ENCODE measurements around the gene ARHGEF4. TPM values are rescaled to one million over a fixed set of nuclear protein-coding genes. Genes with fewer than 3 reads are reported as not detected.

ARHGEF4 gene
- total and polyA plus RNA-seq, 10 of the 15 experiments (the other 5 are each of a cell fraction or from before 2014, with no cell fraction given), result 0.02 to 0.24 (median 0.16) TPM; not detected in 6

DNA sequence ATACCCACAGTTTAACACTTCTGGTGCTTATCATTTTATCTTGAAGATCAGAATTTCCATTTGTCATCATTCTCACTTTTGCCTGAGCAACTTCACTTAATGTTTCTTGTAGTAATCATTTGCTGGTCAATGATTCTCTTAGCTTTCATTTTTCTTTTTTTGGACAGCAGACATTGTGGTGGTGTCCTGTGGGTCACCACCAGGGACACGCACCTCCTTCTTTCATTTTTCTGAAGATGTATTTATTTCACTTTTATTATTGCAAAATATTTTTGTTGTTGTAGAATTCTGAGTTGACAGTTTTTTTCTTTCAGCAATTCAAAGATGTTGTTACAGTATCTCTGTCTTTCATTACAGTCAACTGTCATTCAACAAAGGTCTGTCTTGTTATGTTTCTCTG, 172.3 kb downstream of the ARHGEF4 start:
- no TSS peak for BruUV-seq (replicated peaks)
- TF ChIP-seq ZNF622 (IDR thresholded peaks at IDR 0.05) (no peak), SMARCA5 (IDR thresholded peaks at IDR 0.05) (no peak), MYC (IDR thresholded peaks at IDR 0.05; ENCODE audit: insufficient read depth, insufficient read length, insufficient replicate concordance, low read length, severe bottlenecking) (no peak), MEF2A (IDR thresholded peaks at IDR 0.05; ENCODE audit: insufficient read depth, low read depth, low read length) (no peak), BHLHE40 (IDR thresholded peaks at IDR 0.05; ENCODE audit: borderline replicate concordance in 1 of 2, low read depth in 2 of 2, low read length in 1 of 2) (no peak), NFYB (IDR thresholded peaks at IDR 0.05; ENCODE audit: insufficient read depth, low read depth, low read length) (no peak), RELA (IDR thresholded peaks at IDR 0.05; ENCODE audit: borderline replicate concordance, partially characterized antibody) (no peak), TARDBP (IDR thresholded peaks at IDR 0.05; ENCODE audit: borderline replicate concordance) (no peak), HDAC6 (IDR thresholded peaks at IDR 0.05; ENCODE audit: unreplicated experiment) (no peak), ZNF274 (IDR thresholded peaks at IDR 0.05; ENCODE audit: insufficient read depth, insufficient read length) (no peak), EGR1 (IDR thresholded peaks at IDR 0.05; ENCODE audit: borderline replicate concordance in 1 of 2, low read depth in 2 of 2, low read length in 2 of 2) (no peak), MTA2 (IDR thresholded peaks at IDR 0.05; ENCODE audit: low read depth) (no peak)
- TF ChIP-seq, protein P1, sequence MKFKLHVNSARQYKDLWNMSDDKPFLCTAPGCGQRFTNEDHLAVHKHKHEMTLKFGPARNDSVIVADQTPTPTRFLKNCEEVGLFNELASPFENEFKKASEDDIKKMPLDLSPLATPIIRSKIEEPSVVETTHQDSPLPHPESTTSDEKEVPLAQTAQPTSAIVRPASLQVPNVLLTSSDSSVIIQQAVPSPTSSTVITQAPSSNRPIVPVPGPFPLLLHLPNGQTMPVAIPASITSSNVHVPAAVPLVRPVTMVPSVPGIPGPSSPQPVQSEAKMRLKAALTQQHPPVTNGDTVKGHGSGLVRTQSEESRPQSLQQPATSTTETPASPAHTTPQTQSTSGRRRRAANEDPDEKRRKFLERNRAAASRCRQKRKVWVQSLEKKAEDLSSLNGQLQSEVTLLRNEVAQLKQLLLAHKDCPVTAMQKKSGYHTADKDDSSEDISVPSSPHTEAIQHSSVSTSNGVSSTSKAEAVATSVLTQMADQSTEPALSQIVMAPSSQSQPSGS (IDR thresholded peaks at IDR 0.05; ENCODE audit: low read length), result no peak
- SMC1A ChIA-PET (ENCODE audit: uncharacterized antibody, unreplicated experiment), result interaction anchor here (1.7 kb wide), 1 partner anchor 11 kb away, joined by 5 read pairs; no protein-coding TSS in a partner anchor
- H3K4me3 ChIP-seq, result no peak overlapping the region
- H3K27me3 ChIP-seq (replicated peaks in 1 of 2; ENCODE audit: control insufficient read depth in 2 of 2, insufficient read depth in 2 of 2, low read length in 1 of 2), result peaks cover 0 to 2% of the 10 kb centered on the region in 2 experiments; a peak in 1 of 4 replicates
- no peak overlapping the region for H3K9ac ChIP-seq (ENCODE audit: control insufficient read depth, insufficient read depth, low read length)
- RAD21 ChIA-PET (ENCODE audit: unreplicated experiment), result no interaction called here
- no peaks in the 10 kb centered on the region for H3K4me1 ChIP-seq (ENCODE audit: control insufficient read depth, insufficient read depth, low read length)
- no peaks in the 10 kb centered on the region for H3K9me3 ChIP-seq (replicated peaks; ENCODE audit: control insufficient read depth, insufficient read depth, low read length)
- H4K20me1 ChIP-seq (ENCODE audit: control insufficient read depth, insufficient read depth), result no peaks in the 10 kb centered on the region
- POLR2A ChIA-PET, result no interaction called here
- WGBS (ENCODE audit: insufficient coverage, insufficient replicate concordance, low lambda C conversion rate, missing lambda C conversion rate), result 21% methylated on average over 1 of the region's 1 CpG
- DNase-seq (ENCODE audit: low read depth, low spot score) (no peak), FAIRE-seq (peak; percentile 38), ATAC-seq (no peak)
- no peak overlapping the region for H2AFZ ChIP-seq (ENCODE audit: control insufficient read depth, low read depth, low read length)
- no peak overlapping the region for H3K4me2 ChIP-seq (ENCODE audit: control insufficient read depth, insufficient read depth)
- in situ Hi-C loops (cut with MboI) (no loop called here), intact Hi-C loops (cut with micrococcal nuclease; ENCODE audit: unreplicated experiment) (no loop called here)
- no peaks in the 10 kb centered on the region for H3K36me3 ChIP-seq (ENCODE audit: control insufficient read depth in 2 of 2, insufficient read depth in 2 of 2, low read length in 1 of 2)
- CTCF ChIA-PET, result no interaction called here
- no peaks in the 10 kb centered on the region for H3K79me2 ChIP-seq (ENCODE audit: control insufficient read depth, insufficient read depth, low read length)
- H3K27ac ChIP-seq (ENCODE audit: control insufficient read depth, insufficient read depth), result no peak overlapping the region
